Tibial nerve (tissue), 3 donors: ENCODE measurements around the gene DCTD.

Source experiments
- POLR2A ChIP-seq, 2 donors: fragments of 450-650 bp; IDR thresholded peaks; one replicate each; pipeline ENCODE4 v1.6.1; 2017; ENCODE audit warnings: antibody characterized with exemption in 2 of 2, mild to moderate bottlenecking in 2 of 2, moderate library complexity in 2 of 2
- TF ChIP-seq, protein P1 (sequence below), 5 experiments: fragments of 200-600 bp in 3 of 5; fragments of 450-650 bp in 2 of 5; sonication (generic) in 3 of 5; IDR thresholded peaks; one replicate each; pipeline ENCODE4 v1.5.1; 2016 to 2019; ENCODE audit warnings: antibody characterized with exemption in 5 of 5, mild to moderate bottlenecking in 3 of 5, moderate library complexity in 2 of 5

DNA sequence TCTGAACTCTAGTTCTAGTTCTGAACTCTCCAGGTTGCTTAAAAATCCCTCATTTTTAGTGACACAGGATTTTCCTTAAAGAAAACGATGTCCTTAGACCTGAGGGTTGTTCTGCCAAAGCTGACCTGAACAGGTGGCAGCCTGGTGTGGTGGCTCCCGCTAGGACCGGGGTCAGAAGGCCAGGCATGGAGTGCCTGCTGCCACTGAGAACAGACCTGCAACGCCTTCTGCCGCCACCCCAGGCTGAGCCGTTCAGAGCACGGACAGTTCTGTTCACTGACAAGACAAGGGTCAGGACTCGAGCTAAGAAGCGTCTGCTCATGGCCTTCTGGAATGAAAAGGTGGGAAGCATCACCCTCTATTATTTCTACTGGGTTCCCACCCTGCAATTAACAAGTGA is 15.8 kb downstream of the DCTD start:
- TF ChIP-seq, protein P1, sequence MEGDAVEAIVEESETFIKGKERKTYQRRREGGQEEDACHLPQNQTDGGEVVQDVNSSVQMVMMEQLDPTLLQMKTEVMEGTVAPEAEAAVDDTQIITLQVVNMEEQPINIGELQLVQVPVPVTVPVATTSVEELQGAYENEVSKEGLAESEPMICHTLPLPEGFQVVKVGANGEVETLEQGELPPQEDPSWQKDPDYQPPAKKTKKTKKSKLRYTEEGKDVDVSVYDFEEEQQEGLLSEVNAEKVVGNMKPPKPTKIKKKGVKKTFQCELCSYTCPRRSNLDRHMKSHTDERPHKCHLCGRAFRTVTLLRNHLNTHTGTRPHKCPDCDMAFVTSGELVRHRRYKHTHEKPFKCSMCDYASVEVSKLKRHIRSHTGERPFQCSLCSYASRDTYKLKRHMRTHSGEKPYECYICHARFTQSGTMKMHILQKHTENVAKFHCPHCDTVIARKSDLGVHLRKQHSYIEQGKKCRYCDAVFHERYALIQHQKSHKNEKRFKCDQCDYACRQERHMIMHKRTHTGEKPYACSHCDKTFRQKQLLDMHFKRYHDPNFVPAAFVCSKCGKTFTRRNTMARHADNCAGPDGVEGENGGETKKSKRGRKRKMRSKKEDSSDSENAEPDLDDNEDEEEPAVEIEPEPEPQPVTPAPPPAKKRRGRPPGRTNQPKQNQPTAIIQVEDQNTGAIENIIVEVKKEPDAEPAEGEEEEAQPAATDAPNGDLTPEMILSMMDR (IDR thresholded peaks at IDR 0.05) = no peak
- TF ChIP-seq POLR2A (IDR thresholded peaks at IDR 0.05) = no peak
